Epithelial cell of prostate (primary cell): ENCODE results near the gene MAST3.
"Not testable (repeated sequence)": the region's sequence is repeated elsewhere in the genome, so short reads cannot be mapped to it uniquely, and the experiment has no call there.

Experiments used
- DNase-seq: peaks from one replicate; pipeline ENCODE4 v3.0.0-alpha.2; 2011; ENCODE audit warnings: low read depth, low spot score
- H3K27ac ChIP-seq: fragments of 450-650 bp; 2 replicates; pipeline ENCODE4 v1.5.1; 2017; ENCODE audit warnings: mild to moderate bottlenecking

Gene MAST3

GRCh38 chr19:18156268-18156667 lies 58.7 kb downstream of the MAST3 start:
- no peak overlapping the region for H3K27ac ChIP-seq
- DNase-seq, result no peak

GRCh38 chr19:18156841-18157464 lies 59.4 kb downstream of the MAST3 start:
- H3K27ac ChIP-seq, result peak overlapping the region; percentile 48
- DNase-seq, result peak; percentile 67

- H3K27ac ChIP-seq, result peak overlapping the region; percentile 48
- peak; percentile 22 for DNase-seq
These were observed 60.0 kb downstream of the MAST3 start for GRCh38 chr19:18157465-18158063.

GRCh38 chr19:18158467-18158866 lies 60.9 kb downstream of the MAST3 start:
- DNase-seq, result no peak
- H3K27ac ChIP-seq, result no peak overlapping the region

GRCh38 chr19:18159059-18159616 lies 61.6 kb downstream of the MAST3 start:
- DNase-seq, H3K27ac ChIP-seq: not testable (repeated sequence)

- no peak overlapping the region for H3K27ac ChIP-seq
- DNase-seq, result no peak
These were observed 62.2 kb downstream of the MAST3 start for GRCh38 chr19:18159810-18160209.

- no peak for DNase-seq
- no peak overlapping the region for H3K27ac ChIP-seq
These were observed 63.0 kb downstream of the MAST3 start for GRCh38 chr19:18160493-18160970.

GRCh38 chr19:18160971-18161635 lies 63.5 kb downstream of the MAST3 start:
- no peak for DNase-seq
- no peak overlapping the region for H3K27ac ChIP-seq

- no peak overlapping the region for H3K27ac ChIP-seq
- no peak for DNase-seq
These were observed 64.0 kb downstream of the MAST3 start for GRCh38 chr19:18161636-18162002.

GRCh38 chr19:18164072-18164471 lies 66.5 kb downstream of the MAST3 start:
- no peak overlapping the region for H3K27ac ChIP-seq
- no peak for DNase-seq

- DNase-seq, result no peak
- H3K27ac ChIP-seq, result no peak overlapping the region
These were observed 68.4 kb downstream of the MAST3 start for GRCh38 chr19:18165794-18166544.

- no peak overlapping the region for H3K27ac ChIP-seq
- no peak for DNase-seq
These were observed 69.4 kb downstream of the MAST3 start for GRCh38 chr19:18167011-18167410.

- DNase-seq, result no peak
- no peak overlapping the region for H3K27ac ChIP-seq
These were observed 70.5 kb downstream of the MAST3 start for GRCh38 chr19:18167975-18168645.

GRCh38 chr19:18168673-18169381 lies 71.2 kb downstream of the MAST3 start:
- no peak for DNase-seq
- H3K27ac ChIP-seq, result no peak overlapping the region

GRCh38 chr19:18170714-18171255 lies 73.2 kb downstream of the MAST3 start:
- no peak for DNase-seq
- H3K27ac ChIP-seq, result no peak overlapping the region

- no peak for DNase-seq
- no peak overlapping the region for H3K27ac ChIP-seq
These were observed 74.2 kb downstream of the MAST3 start for GRCh38 chr19:18171605-18172327.

GRCh38 chr19:18172331-18173053 lies 74.9 kb downstream of the MAST3 start:
- H3K27ac ChIP-seq, result no peak overlapping the region
- DNase-seq, result no peak

- no peak for DNase-seq
- H3K27ac ChIP-seq, result no peak overlapping the region
These were observed 75.5 kb downstream of the MAST3 start for GRCh38 chr19:18173054-18173571.
